Ramos (cell line): Measurements from ENCODE around the gene DSTN.

Source experiments
- in situ Hi-C: fragments of 300-500 bp; cut with MboI; formaldehyde crosslinking; loops from one replicate; pipeline ENCODE4 v1.14.3; 2022; ENCODE audit warnings: low sequenced_read_pairs; ENCODE audit not compliant: unreplicated experiment

DSTN gene

GRCh38 chr20:17608701-17609497 is 39.0 kb downstream of the DSTN start:
- in situ Hi-C loops, result no loop called here

DNA sequence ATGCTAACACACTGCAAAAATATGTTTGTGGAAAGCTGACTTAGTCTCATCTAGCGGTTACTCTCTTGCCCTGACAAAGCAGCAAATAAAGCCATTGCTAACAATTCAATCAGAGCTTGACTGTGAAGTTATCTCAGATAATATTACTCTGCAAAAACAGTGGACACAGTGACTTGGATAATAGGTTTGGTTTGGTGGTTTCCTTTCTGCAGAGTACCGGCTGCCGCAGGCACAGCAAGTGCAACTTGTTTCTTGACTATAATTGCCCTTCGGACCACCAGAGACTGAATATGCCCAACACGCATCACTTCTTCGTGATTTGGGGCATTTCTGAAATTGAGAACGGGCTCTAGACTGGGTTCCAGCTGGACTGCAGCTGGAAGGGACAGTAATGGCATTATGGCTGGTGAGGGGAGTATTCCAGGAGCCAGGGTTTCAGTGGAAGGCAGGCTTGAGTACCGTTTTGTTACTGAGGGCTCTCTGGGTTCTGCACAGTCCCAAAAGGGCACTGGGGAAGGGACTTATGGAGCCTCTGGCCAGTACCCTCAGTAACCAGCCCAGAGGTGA is 40.0 kb downstream of the DSTN start:
- in situ Hi-C loops, result no loop called here

DNA sequence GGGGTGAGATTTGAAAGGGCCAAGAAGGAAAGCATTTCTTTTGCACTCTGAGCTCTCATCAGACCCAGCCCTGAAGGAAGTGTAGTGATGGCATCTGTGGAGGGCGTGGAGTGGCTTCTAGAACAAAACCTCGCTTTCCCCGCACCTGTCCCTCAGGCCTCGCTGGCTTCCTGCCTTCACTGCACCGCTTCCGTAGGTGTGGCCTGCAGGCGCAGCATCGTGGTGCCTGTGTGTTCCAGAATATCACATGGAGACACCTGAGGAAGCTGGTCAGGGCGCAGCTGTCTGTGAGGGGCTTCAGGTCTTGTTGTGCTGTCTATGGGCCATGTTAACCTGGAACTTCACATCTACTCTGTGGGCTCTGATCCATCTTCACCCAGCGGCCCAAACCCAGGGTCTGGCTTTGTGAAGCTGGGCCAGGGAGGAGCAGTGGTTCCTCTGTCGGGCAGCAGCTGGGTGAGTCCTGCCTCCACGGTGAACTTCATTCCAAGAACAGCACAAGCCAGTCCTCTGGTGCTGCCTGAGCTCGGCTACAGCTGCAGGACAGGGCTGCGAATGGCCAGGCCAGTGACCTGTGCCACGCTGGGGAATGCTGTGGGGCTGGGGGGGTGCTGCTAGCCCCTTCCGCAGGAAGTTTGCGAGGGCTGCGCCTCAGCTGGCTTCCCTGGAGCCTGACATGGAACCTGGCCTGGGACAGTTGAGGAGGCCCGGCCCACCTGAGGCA is 40.9 kb downstream of the DSTN start:
- in situ Hi-C loops, result no loop called here

GRCh38 chr20:17611290-17611539 is 41.3 kb downstream of the DSTN start:
- in situ Hi-C loops, result no loop called here

DNA sequence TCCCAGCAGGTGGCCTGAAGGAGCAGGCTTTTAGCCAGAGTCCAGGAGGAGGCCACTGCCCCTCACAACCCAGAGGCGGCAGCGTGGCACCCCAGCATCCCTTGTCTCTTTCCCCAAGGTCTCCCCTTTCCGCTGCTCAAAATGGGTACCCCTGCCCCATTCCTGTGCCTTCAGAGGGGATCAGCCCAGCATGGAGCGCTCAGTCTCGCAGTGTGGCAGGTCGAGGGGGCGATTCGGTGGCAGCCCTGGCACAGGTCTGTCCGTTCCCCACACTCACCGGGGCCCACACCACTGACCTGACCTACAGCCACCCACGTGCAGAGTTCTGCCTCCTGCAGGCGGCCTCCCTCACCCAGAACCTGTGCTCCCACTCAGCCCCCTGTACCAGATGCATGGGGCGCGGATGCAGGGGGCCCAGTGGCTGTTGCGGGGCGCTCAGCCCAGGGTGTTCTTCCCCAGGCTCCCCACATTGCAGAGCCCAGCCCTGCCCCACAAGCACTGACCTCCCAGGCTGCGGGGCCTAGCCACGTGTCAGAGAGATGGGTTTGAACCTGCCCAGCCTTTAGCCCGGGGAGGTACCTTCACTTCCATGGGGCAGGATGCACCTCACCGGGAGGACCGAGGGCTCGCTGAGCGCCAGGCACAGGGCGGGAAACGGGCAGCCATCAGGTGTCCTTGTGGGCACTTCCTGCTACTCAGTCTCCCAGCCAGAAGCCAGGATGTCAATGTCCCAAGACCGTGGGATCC is 41.8 kb downstream of the DSTN start:
- in situ Hi-C loops, result no loop called here

GRCh38 chr20:17612287-17612991 is 42.6 kb downstream of the DSTN start:
- in situ Hi-C loops, result no loop called here

- in situ Hi-C loops, result no loop called here
Measured at GRCh38 chr20:17612992-17613327, 43.1 kb downstream of the DSTN start.

DNA sequence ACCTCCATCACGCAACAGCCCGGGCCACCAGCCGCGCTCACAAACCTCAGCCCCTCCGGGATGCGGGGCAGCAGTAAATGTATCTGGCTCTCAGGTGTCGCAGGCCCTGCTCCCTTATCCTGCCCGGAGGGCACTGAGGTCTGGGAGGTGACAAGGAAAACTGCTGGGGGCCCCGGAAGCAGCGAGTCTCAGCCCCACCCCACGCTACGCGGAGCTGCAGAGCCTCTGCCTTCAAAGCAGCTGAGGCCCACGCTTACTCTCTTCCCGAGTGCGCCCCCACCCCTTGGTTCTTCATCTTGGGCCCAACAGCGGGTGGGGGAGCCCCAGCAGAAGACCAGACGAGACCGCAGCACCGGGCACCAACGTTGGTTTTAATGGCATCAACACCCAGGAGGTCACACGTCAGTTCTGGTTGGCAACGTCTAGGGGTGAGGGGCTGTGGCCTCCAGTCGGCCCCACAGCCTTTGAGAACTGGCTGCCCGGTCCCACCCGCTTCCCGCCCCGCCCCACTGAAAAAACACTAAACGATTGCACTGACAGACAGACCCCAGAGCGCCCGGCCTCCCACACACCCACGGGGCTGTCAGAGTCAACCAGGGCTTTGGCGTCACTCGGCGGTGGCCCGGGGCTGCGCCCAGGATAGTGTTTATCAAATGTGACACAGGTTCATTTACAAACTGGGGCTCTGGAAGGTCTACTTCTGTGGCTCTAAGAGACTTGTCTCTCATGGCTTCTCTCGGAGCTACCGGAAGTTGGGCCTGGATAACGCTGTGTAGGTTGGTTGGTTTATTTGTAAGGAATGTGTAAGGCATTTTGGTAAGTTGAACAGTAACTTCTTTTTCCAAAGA is 43.7 kb downstream of the DSTN start:
- in situ Hi-C loops, result no loop called here

- in situ Hi-C loops, result no loop called here
Measured at GRCh38 chr20:17614176-17614811, 44.4 kb downstream of the DSTN start.

GRCh38 chr20:17614812-17615644 is 45.2 kb downstream of the DSTN start:
- in situ Hi-C loops, result no loop called here

DNA sequence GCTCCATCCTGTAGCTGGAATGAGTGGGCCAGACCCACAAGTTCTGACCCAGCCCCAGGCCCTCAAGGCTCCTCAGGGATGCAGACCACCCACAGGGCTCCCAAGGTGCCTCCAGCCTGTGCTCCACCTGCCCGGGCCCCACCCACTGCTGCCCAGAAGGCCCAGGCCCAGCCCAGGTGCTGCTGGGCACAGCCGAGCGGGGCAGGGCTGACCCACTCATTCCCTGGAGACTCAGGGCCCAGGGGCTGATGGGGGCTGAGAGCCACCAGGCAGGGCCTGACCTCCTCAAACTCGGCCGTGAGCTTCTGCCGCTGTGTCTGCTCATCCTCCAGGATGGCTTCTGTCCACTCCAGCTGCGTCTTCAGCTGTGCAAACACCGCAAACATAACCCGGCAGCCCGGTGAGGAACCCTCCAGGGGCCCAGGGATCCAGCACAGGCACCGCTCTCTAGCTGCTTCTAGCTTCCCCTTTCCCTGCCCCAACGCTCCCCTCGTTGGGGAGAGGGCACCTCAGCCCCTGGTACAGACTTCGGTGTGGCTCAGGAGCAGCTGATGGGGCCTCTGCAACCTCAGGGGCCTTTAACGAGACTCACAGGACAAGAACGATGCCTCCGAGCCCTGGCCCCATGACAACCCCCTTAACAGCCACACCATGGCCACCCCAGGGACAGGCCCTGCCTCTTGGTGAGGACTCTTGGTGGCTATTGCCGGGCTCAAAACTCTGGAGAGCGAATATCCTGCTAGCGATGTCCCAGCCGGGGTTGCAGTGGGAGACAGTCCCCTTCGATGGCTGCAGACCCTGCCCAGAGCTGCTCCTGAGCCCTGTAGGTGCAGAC is 46.0 kb downstream of the DSTN start:
- in situ Hi-C loops, result no loop called here

DNA sequence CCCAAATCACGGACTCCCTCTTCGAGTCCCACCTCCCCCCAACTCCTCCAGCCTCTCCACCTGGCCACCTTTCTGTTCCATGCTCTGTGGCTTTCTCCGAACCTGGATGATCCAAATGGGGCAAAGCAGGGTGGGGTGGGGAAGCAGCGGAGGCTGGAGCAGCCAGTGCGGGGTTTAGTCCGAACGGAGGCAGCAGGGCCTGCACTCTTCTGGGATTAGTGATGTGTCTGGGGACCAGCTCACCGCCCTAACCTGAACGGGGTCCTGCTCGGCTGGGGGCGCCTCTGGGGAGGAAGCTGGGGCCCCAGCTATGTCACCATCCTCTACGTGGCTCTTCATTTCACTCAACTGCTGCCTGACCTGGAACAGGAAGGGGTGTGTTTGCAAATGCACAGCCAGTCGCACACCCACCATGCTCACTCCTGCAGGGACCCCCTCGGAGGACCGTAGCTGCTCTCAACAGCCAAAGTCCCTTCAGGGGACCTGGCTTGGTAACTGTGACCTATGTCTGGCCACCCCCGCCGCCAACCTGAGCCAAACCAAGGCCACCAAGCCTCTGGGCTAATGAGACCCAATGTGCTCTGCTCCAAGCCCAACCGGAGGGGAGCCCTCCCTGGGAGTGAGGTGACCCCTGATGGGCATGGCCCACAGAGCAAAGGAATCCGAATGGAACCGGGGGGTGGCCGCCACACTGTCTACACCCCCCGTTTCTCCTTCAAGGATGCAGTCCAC is 46.8 kb downstream of the DSTN start:
- in situ Hi-C loops, result no loop called here

DNA sequence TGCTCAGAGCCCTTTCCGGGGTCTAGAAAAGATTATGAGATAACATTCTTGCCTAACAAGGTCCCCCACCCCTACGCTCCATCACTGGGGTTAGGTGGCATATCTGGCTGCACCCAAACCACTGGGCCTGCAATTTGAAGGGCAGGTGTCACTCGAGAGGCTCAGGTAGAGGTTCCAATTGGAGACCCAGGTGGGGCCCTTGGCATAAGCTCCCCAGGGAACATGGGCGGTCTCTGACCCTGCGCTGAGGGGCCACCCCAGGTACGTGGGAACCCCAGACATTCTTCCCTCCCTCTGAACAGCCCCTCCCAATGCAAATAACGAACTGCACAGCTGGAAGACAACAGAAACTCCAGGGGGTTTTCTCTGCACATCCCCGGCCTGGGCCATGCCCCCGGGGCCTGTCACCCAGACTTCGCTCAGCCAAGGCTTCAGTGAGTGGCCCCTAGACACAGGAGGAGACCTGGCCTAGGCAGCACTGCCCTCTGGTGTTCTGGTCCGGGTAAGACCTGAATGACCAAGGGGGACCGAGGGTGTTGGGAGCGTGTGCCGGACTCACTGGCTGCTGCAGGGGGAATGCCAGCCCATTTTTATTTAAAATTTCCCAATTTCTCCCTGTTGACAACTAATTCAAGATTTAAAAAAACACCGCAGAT is 47.5 kb downstream of the DSTN start:
- in situ Hi-C loops, result no loop called here

GRCh38 chr20:17617868-17618672 is 48.2 kb downstream of the DSTN start:
- in situ Hi-C loops, result no loop called here

- in situ Hi-C loops, result no loop called here
Measured at GRCh38 chr20:17618673-17619013, 48.8 kb downstream of the DSTN start.
